OCI-LY7 (cell line): ENCODE measurements around the gene CSF1.

ENCODE experiments used
- EZH2phosphoT487 ChIP-seq: fragments of 200-600 bp; sonication (generic); IDR thresholded peaks from 2 replicates; pipeline ENCODE4 v1.6.1; 2018; ENCODE audit warnings: low read depth, borderline replicate concordance, mild to moderate bottlenecking, mixed run types, antibody characterized with exemption, low read length, moderate library complexity, mixed read lengths
- TF ChIP-seq, protein P1 (sequence below): fragments of 200-600 bp; sonication (generic); conservative IDR thresholded peaks from 2 replicates; pipeline ENCODE4 v1.5.1; 2014; ENCODE audit warnings: mild to moderate bottlenecking, antibody characterized with exemption, low read length, moderate library complexity, mixed read lengths

DNA sequence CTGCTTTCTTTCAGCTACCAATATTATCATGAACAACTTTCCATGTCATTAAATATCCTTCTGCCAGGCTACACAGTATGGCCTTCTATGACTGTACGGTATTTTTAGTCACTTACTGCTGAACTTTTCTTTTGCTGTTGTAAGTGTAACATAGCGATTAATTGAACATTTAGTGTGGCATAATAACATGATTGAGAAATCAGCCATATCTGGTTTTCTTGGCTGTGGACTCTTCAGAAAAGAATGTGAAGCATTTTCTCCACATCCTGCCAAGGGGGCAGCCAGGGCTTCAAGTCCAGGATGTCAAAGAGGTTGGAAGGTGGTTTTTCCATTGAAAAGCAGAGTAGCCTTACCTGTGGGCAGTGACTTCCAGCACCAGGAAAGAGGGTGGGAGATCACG lies 65.1 kb downstream of the CSF1 start:
- TF ChIP-seq, protein P1, sequence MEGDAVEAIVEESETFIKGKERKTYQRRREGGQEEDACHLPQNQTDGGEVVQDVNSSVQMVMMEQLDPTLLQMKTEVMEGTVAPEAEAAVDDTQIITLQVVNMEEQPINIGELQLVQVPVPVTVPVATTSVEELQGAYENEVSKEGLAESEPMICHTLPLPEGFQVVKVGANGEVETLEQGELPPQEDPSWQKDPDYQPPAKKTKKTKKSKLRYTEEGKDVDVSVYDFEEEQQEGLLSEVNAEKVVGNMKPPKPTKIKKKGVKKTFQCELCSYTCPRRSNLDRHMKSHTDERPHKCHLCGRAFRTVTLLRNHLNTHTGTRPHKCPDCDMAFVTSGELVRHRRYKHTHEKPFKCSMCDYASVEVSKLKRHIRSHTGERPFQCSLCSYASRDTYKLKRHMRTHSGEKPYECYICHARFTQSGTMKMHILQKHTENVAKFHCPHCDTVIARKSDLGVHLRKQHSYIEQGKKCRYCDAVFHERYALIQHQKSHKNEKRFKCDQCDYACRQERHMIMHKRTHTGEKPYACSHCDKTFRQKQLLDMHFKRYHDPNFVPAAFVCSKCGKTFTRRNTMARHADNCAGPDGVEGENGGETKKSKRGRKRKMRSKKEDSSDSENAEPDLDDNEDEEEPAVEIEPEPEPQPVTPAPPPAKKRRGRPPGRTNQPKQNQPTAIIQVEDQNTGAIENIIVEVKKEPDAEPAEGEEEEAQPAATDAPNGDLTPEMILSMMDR = no peak
- TF ChIP-seq EZH2phosphoT487 = no peak
